PC-9 (cell line): Measurements from ENCODE around the gene LANCL1.

Experiments used
- CTCF ChIP-seq: fragments of 200-600 bp; sonication (generic); conservative IDR thresholded peaks from 2 replicates; pipeline ENCODE4 v1.6.1; 2017; ENCODE audit warnings: mixed run types, antibody characterized with exemption, mild to moderate bottlenecking, moderate library complexity
- EZH2 ChIP-seq: fragments of 200-600 bp; sonication (generic); IDR thresholded peaks from 2 replicates; pipeline ENCODE4 v1.8.0; 2017; ENCODE audit warnings: antibody characterized with exemption, low read depth

DNA sequence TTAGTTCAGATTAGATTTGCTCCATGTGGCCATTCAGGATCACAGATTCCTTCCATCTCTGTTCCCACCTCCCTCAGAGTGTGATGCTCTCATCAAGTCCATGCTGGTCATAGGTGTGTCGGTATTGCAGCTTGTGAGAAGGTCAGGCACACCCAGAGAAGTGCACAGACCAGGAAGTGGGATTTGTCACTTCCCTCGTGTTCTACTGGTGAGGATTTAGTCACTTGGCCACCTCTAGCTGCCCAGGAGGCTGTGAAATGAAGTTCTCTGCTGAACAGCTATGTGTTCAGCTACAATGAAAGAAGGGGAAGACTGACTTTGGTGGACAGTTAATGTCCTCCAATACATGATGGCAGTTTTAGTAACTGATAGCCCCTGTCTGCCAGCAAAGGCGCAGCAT is 3.5 kb upstream of the LANCL1 start:
- no peak for TF ChIP-seq CTCF
- no peak for TF ChIP-seq EZH2
